Sigmoid colon (tissue), 4 donors: ENCODE results near the gene VAT1L.

Experiments
- POLR2A ChIP-seq, 2 donors: fragments of 450-650 bp; IDR thresholded peaks; one replicate each; pipeline ENCODE4 v1.6.1; 2016; ENCODE audit warnings: antibody characterized with exemption in 2 of 2, mild to moderate bottlenecking in 2 of 2, moderate library complexity in 2 of 2
- POLR2AphosphoS5 ChIP-seq, 4 donors: sonication (generic); formaldehyde crosslinking; IDR thresholded peaks; one replicate each; pipeline ENCODE4 v1.6.1; 2017; ENCODE audit warnings: antibody characterized with exemption in 4 of 4
- TF ChIP-seq, protein P1 (sequence below), 4 experiments: fragments of 450-650 bp in 3 of 4; fragments of 200-600 bp in 1 of 4; IDR thresholded peaks; one replicate each; pipeline ENCODE4 v1.5.1; 2016 to 2019; ENCODE audit warnings: antibody characterized with exemption in 4 of 4, mild to moderate bottlenecking in 3 of 4, moderate library complexity in 2 of 4

DNA sequence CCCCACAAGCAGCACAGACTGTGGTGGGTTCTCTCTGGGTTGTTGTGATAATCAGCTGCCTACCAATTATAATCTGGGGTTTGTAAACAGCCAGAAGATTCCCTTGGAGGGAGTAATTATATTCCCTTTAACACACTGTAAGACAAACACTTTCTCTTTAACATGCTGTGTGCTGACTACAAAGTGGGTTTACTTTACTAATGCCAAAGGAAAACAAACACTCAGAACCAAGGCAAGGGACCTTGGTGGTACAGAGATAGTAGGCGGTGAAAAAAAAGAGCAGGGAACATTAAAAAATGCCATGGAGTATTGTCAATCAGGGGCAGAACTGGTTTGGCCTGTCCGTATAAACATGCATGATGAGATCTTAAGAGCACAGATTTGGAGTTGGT is 3.0 kb upstream of the VAT1L start:
- TF ChIP-seq POLR2AphosphoS5 (IDR thresholded peaks at IDR 0.05) (no peak), POLR2A (IDR thresholded peaks at IDR 0.05) (no peak)
- TF ChIP-seq, protein P1, sequence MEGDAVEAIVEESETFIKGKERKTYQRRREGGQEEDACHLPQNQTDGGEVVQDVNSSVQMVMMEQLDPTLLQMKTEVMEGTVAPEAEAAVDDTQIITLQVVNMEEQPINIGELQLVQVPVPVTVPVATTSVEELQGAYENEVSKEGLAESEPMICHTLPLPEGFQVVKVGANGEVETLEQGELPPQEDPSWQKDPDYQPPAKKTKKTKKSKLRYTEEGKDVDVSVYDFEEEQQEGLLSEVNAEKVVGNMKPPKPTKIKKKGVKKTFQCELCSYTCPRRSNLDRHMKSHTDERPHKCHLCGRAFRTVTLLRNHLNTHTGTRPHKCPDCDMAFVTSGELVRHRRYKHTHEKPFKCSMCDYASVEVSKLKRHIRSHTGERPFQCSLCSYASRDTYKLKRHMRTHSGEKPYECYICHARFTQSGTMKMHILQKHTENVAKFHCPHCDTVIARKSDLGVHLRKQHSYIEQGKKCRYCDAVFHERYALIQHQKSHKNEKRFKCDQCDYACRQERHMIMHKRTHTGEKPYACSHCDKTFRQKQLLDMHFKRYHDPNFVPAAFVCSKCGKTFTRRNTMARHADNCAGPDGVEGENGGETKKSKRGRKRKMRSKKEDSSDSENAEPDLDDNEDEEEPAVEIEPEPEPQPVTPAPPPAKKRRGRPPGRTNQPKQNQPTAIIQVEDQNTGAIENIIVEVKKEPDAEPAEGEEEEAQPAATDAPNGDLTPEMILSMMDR (IDR thresholded peaks at IDR 0.05) = no peak
